GM19043 (cell line): Measurements from ENCODE around the gene PANK4.

ENCODE experiments used
- ATAC-seq: cut with Tn5 transposase; IDR thresholded peaks from one replicate; pipeline ENCODE4 v1.9.1; 2021; ENCODE audit warnings: low read depth; ENCODE audit not compliant: unreplicated experiment

PANK4 gene

GRCh38 chr1:2516124-2516523 is 10.3 kb downstream of the PANK4 start:
- no peak for ATAC-seq

DNA sequence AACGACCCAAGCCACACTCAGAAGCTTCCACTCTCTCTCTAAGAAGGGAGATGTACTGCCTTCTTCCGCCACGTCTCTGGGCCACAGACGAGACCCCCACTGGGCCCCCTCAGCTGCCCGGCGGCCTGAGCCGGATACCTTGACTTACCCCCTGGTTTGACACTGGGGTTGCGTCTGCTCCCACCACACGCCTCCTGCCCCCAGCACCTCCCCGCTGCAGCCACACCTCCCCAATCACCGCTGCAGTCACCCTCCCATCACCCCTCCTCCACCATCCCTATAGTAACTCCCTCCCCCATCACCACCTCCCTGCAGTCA is 10.7 kb downstream of the PANK4 start:
- no peak for ATAC-seq

DNA sequence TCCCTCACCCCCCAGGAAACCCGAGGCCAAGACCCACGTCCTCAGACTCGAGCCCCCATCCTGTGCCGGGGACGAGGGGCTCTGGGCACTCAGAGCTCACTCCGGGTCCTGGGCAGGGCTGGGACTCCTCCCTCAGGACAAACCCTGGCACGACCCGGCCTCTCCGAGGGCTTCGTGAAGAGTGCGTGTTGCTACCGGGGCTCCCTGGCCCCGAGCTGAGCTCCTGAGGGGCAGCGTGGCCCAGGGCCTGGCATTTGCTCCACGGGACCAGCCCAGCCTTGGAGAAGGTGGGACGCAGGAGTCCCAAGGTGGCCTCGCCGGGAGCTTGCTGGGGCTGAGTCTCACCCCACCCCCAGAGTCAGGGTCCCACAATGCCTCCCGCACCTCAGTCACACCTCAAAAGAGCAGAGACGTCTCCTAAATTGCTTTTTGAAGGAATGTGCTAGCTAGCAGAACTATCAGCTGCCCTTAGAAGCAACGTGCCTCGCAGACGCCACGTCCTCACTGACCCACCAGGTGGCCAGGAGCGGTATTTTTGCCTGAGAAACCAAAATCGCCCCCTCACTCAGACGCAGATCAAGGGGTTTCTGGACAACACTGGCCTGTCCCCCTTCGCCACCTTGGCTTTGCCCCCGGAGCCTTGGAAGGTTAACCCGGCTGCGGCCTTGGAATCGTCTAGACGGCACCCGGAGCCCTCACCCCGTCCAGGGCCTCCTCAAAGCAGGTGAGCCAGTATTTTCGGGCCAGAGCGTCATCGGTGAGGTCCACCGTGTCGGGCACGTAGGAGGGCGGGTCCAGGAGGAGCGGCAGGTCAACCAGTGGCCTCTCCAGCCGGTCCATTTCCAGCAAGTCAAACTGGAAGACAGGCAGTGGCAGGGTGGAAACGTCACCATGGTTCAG is 11.3 kb downstream of the PANK4 start:
- no peak for ATAC-seq

DNA sequence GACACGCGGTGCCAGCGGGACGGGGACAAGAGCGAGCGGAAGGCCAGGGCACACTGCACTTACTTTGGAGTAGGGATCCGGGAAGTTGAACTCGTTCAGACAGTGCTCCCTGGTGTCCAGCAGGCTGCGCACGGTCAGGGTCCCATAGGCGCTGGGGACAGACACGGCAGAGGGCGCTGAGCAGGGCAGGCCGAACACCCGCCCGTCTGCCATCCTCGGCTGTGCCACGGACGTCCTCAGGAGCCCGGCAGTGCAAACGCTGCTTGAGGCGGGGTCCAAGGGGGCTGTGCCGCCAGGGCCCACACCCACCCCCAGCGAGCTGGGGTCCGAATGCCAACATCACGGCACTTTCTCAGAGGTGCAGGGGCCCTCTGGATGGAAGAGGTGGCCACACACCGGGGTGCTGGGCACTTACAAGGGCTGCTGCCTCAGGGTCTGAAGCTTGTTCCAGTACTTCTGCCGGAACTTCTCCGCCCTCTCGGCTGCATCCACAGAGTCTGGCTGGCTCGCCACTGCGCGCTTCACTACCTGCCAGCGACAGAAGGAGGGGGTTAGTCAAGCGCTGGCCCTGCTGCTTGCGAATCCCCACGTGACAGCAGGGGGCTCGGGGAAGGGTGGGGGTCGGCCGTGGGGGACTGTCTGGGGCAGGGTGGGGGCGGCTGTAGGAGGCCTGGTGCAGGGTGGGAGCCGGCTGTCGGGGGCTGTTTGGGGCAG is 12.3 kb downstream of the PANK4 start:
- no peak for ATAC-seq

- ATAC-seq, result no peak
These were observed 13.5 kb downstream of the PANK4 start for GRCh38 chr1:2512862-2513421.

DNA sequence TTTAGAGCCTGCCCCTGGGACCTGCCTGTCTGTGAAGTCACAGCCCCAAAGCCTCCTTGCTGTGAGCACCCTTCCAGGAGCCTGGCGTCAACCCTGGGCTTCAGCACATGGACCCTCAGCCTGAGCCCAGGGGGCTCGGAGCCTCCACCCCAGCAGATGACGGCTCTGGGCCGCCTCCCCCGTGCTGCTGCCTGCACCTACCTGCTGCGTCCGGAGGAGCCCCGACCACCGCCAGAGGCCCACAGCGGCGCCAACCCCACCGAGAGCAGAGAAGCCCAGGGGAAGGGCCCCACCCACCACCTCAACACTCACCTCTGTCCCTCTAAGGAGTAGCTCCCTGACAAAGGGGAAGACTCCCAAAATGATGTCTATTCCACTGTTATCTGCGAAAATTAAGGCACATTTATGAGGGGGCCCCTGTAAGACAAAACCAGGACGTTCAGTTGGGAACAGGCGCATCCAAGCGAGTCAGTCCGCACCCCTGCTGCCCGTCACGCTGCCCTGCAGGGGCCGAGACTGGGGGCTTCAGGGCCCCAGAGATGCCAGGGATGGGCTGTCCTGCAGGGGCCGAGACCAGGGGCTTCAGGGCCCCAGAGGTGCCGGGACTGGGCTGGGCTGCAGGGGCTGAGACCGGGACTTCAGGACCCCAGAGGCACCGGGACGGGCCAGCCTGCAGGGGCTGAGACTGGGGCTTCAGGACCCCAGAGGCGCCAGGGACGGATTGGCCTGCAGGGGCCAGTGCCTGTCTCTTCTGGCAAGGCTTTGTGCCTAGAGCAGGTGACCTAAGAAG is 15.8 kb downstream of the PANK4 start:
- ATAC-seq, result no peak

GRCh38 chr1:2509589-2509988 is 16.8 kb downstream of the PANK4 start:
- ATAC-seq, result no peak

DNA sequence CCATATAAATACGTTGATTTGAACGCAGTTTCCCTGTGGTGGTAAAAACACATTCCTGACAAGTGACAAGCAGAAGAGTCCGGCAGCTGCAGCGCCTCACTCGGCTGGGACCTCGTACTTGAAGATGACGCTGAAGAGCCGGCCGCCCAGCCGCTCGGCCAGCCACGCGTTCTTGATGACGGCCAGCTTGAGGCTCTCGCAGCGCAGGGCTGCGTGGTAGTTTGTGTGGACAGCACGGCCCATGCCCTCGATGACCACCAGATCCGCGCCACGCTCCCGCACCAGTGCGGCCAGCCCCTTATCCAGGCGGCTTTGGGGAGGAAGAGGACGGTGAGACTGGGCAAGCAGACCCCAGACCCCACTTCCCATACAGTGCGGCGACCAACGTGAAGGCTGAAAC is 17.6 kb downstream of the PANK4 start:
- no peak for ATAC-seq

DNA sequence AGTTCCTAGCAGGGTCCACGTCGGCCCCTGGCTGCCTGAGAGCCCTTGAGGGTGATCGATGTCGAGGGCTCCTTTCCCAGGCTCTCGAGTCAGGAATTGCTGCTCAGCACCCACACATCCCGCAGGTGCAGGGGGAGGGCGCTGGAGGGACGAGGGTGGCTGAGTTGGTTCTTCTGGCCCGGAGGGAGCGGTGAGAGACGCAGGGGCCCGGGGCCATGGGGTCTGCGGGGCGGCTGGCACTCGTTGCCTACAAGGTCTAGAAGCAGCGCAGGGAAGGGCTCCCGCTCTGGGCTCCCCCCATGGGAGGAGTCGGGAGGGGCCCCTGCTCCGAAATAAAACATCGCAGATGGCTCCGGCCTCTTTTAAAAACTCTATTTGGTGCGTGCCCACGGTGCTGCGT is 18.2 kb downstream of the PANK4 start:
- ATAC-seq, result no peak

DNA sequence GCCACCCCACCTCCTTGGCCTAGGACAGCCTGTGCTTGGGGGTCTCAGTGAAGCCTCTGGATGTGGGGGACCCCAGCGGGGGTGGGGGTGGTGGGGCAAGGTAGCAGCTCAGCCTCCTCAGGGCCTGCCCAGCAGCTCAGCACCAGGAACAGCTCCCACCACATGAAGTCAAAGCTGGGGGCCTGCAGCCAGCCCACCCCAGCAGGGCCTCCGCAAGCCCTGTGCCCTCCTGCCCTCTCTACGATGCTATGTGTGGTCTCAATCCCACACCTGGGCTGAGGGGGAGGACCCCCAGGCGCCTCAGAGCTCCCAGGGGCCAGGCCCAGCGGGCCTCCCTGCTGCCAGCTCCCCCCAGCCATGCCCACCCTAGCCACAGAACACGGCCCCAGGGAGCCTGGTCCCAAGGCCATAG is 18.6 kb downstream of the PANK4 start:
- ATAC-seq, result no peak

DNA sequence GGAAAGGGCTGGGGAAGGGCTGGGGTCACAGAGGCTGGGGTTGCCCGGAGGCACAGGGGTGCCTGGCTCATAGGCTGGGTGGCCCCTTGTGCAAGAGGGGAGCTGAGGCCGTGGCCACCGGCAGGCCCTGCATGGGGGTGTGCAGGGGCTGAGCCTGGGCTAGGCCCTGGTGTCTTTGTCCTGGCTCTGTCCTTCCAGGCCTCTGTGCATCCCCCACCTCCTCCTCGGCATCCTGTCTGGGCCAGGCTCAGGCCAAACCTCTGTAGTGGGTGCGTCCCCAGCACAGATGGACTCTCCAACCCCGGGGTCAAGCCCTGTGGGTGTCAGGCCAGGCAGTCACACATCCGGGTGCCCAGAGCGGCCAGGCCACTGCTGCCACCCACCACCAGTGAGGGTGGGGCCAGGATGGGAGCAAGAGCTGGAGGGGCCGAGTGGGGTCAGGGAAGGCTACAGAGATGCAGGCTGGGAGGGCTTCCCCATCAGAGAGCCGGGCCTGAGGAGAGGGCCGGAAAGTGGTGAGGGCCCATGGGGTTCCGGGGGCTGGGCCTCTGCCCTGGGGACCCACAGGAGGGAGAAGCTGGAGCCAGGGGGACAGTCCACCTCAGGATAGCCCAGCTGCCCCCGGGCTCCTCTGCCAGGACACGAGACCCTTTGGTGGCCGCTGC is 19.4 kb downstream of the PANK4 start:
- ATAC-seq, result no peak

DNA sequence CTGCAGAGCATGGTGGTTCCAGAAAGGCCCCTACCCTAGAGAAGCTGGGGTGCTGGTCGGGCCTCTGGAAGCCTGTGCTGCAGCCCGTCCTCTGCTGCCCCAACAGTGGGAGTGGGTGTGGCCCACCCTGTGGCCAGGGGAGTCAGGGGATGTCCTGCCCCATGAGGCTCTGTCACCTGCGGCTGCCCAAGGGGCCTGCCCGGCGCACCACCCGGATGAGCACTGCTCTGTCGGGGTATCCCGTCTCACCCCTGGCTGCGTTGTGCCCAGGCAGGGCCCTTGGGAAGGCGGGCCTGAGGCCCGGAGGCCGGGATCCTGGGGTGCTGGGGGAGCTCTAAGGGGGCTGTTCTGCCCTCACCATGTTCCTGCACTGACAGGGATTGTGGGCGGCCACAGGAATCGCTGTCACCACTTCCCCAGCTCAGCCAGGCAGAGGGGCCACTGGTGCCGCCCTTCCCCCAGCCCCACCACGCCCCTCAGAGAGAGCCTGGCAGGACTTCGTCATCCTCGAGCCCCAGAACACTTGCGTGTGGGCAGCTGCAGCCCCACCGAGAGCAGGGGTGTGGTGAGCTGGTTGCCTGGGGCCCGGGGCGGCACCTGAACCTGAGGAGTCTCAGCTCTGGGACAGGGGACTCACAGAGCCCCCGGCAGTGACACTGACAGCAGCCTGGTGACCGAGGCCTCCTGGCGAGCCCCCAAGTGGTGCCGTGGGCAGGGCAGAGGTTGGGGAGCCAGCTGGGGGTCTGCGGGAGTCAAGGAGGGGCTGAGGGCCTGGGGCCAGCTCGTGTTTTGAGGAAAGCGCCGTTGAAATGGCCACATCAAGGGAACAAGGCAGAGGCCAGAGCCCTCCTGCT is 20.2 kb downstream of the PANK4 start:
- no peak for ATAC-seq

DNA sequence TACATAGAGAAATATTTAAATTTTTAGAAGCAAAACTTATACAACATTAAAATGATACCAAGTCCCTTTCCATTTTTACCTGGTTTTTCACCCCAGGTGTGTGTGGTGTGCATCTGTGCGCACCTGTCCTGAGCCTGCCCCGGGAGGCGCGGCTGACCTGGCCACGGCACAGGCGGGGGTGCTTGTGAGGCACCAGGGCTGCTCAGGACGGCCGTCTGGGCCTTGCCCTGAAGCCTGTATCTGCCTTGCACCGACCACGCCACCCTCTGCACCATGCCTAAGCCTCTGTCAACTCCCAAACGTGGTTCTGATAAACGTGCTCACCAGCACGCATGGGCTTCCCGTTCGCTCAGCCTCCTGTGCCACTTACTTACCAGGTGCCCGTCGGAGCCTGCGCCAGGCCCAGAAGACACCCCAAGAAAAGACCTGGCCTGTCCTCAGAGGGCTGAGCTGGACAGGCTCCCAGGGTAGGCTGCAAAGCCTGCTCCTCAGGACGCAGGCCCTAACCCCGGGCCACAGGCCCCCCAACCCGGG is 20.9 kb downstream of the PANK4 start:
- no peak for ATAC-seq

- no peak for ATAC-seq
These were observed 21.5 kb downstream of the PANK4 start for GRCh38 chr1:2504949-2505272.

DNA sequence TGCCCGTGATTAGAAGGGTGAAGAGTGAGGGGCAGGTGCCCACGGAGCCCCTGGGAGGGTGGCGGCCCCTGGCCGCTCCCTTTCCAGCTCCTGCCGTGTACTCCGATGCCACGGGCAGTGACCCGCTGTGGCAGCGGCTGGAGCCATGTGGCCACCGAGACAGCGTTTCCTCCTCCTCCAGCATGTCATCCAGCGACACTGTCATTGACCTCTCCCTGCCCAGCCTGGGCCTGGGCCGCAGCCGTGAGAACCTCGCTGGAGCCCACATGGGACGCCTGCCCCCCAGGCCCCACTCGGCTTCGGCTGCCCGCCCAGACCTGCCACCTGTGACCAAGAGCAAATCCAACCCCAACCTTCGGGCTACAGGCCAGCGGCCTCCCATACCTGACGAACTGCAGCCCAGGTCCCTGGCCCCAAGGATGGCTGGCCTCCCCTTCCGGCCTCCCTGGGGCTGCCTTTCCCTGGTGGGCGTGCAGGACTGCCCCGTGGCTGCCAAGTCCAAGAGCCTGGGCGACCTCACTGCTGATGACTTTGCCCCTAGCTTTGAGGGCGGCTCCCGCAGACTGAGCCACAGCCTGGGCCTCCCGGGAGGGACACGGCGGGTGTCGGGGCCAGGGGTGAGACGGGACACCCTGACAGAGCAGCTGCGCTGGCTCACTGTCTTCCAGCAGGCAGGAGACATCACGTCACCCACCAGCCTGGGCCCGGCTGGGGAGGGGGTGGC is 22.0 kb downstream of the PANK4 start:
- ATAC-seq, result no peak

- ATAC-seq, result no peak
These were observed 22.7 kb downstream of the PANK4 start for GRCh38 chr1:2503554-2504224.

DNA sequence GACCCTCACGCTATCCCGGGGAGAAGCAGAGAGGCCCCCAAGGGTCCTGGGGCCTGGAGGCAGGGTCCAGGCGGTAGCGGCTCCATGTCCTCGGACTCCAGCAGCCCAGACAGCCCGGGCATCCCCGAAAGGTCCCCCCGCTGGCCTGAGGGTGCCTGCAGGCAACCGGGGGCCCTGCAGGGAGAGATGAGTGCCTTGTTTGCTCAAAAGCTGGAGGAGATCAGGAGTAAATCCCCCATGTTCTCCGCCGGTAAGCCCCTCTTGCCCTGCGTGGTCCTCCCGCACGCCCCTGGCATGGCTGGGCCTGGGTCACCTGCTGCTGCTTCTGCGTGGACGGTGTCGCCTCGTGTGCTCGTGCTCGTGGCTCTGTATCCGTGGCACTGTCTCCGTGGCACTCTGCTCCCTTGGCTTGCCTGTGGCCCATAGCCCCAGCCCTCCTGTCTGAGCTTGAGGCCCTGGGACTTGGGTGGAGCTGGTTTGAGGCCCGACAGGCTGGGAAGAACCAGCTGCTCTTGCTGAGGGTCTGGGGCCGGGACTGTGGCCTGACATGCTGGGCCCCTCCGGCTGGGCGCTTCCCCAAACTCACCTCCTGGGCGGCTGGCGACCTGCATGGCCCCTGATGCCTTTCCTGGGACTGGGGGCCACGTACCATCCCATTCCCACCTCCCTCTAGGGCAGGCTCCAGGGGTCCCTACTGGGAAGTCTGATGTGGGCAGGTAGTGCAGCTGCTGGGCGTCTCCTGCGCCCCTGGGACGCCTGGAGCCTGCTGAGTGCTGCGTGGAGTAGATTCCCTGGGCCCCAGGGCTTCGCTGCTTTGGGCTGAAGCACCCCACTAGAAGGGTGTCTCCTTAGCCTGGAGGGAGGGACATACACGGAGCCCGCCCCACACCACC is 23.5 kb downstream of the PANK4 start:
- ATAC-seq, result no peak
